Ovary (tissue), 9 donors: ENCODE results near the gene CRYGB. TPM values are rescaled to one million over a fixed set of nuclear protein-coding genes. Genes with fewer than 3 reads are reported as not detected.
"Not testable (repeated sequence)": the region's sequence is repeated elsewhere in the genome, so short reads cannot be mapped to it uniquely, and the experiment has no call there.

ENCODE experiments used
- DNase-seq, 5 donors: peaks; one replicate each; pipeline ENCODE4 v3.0.0-alpha.2; 2019 to 2020
- H3K27ac ChIP-seq, 2 donors: fragments of 200-600 bp; one replicate each; pipeline versions ENCODE4 v1.5.1 to v1.8.0; 2019 to 2022
- H3K27me3 ChIP-seq: fragments of 200-600 bp; one replicate; pipeline ENCODE4 v1.8.0; 2022
- H3K36me3 ChIP-seq: fragments of 200-600 bp; sonication (generic); one replicate; pipeline ENCODE4 v1.5.1; 2019
- H3K4me1 ChIP-seq: one replicate; pipeline ENCODE4 v1.8.1; 2013; ENCODE audit warnings: mild to moderate bottlenecking, moderate library complexity; ENCODE audit not compliant: insufficient read depth
- H3K4me3 ChIP-seq: fragments of 200-600 bp; sonication (generic); one replicate; pipeline ENCODE4 v1.5.1; 2017
- H3K9me3 ChIP-seq, 2 donors: fragments of 200-600 bp in 1 of 2; sonication (generic) in 1 of 2; one replicate each; pipeline versions ENCODE4 v1.5.1 to v1.8.1; 2013 to 2019; ENCODE audit warnings: mild to moderate bottlenecking in 1 of 2, moderate library complexity in 1 of 2
- CTCF ChIP-seq, 3 donors: fragments of 450-650 bp in 2 of 3; fragments of 200-600 bp in 1 of 3; IDR thresholded peaks; one replicate each; pipeline versions ENCODE4 v1.5.1 to v1.8.0; 2016 to 2022; ENCODE audit warnings: antibody characterized with exemption in 3 of 3, mild to moderate bottlenecking in 1 of 3
- EP300 ChIP-seq: sonication (generic); formaldehyde crosslinking; IDR thresholded peaks from one replicate; pipeline ENCODE4 v1.6.1; 2017; ENCODE audit warnings: antibody characterized with exemption
- POLR2A ChIP-seq: fragments of 450-650 bp; IDR thresholded peaks from one replicate; pipeline ENCODE4 v1.6.1; 2017; ENCODE audit warnings: antibody characterized with exemption, mild to moderate bottlenecking, moderate library complexity
- WGBS, 3 donors: extraction: QIAGEN DNeasy Blood & Tissue Kit in 1 of 3; methylation state at CpG; one replicate each; pipeline versions ENCODE4 v1.1.5 to v1.1.7; 2013 to 2017; 5-methylcytosine and 5-hydroxymethylcytosine counted together
- intact Hi-C, 4 donors: fragments of 100-400 bp; cut with DNase I; formaldehyde crosslinking; loops; one replicate each; pipeline versions ENCODE4 v1.11.0 to v1.15.1; 2022 to 2023
- polyA plus RNA-seq, 2 donors: library from polyadenylated mRNA; stranded (reverse); fragments of 200-250 nt in 1 of 2; fragments of 350-450 nt in 1 of 2; fragmentation: Illumina TruSeq in 1 of 2; extraction: RNeasy Lipid Tissue Mini Kit (QIAGEN cat#74804) in 1 of 2; gene quantifications; one replicate each; pipeline ENCODE4 v1.2.3, GENCODE V29; 2013 to 2014
- total RNA-seq, 7 donors: library from RNA; depleted of rRNA in 2 of 7; stranded (reverse); fragments of >200 nt in 2 of 7; fragmentation: NEBNext Ultra II Directional in 3 of 7; extraction: Animal tissue kit (Norgen Biotek cat#: 25700) in 3 of 7; gene quantifications; one replicate each; pipeline versions ENCODE4 v1.1.0 to v1.2.4, GENCODE V29; 2016 to 2023
- donor health status: DM: no; HTN: no; CAD: no; lungs with moderate emphysema.
- donor health status: DM: no; HTN: no; CAD: no.
- donor health status: Bipolar disorder and iron deficiency.
- donor health status: DM: yes; HTN: yes; CAD: no.
- donor health status: DM: no; HTN: no; CAD: no.
- donor health status: DM: yes; HTN: yes; CAD: no.

Gene CRYGB
- total and polyA plus RNA-seq, 9 donors: not detected

GRCh38 chr2:208142240-208142924, 3.6 kb downstream of the CRYGB start:
- Histone ChIP-seq H3K27ac (no peak overlapping the region), H3K4me3 (no peak overlapping the region), H3K9me3 (no peaks in the 10 kb centered on the region), H3K4me1 (no peaks in the 10 kb centered on the region), H3K36me3 (no peaks in the 10 kb centered on the region), H3K27me3 (no peaks in the 10 kb centered on the region)
- intact Hi-C loops: no loop called here
- 40 to 47% (median 43%) methylated on average over 8 of the region's 8 CpGs for WGBS, 3 donors
- no peak for DNase-seq
- TF ChIP-seq POLR2A (no peak), EP300 (no peak), CTCF (IDR thresholded peaks at IDR 0.05) (no peak)

DNA sequence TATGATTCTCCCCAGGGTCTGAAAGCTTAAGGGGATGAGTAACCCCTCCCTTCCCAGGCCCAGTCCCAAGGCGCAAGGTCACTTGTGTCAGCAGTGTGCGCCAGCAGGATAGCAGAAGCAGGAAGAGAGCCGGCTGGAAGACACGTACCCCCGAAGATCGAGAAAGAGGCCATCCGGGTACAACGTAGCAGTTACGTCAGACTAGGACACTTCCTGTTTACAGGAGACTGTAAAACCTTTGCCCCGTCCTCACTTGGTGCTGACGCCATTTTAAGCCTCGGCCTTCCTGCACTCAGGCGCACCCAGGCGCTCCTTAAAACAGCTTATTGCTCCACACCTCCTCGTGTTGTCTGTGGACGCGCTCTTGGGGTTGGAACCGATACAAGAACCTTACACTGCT, 6.5 kb downstream of the CRYGB start:
- DNase-seq: no peak
- Histone ChIP-seq H3K9me3 (no peaks in the 10 kb centered on the region), H3K4me3 (no peak overlapping the region), H3K36me3 (no peaks in the 10 kb centered on the region), H3K4me1 (peaks cover 9% of the 10 kb centered on the region), H3K27me3 (no peaks in the 10 kb centered on the region), H3K27ac (no peak overlapping the region)
- intact Hi-C loops: no loop called here
- WGBS, 3 donors: 89 to 92% (median 91%) methylated on average over 18 of the region's 18 CpGs
- TF ChIP-seq EP300: no peak
- TF ChIP-seq CTCF (IDR thresholded peaks at IDR 0.05): no peak
- no peak for TF ChIP-seq POLR2A

DNA sequence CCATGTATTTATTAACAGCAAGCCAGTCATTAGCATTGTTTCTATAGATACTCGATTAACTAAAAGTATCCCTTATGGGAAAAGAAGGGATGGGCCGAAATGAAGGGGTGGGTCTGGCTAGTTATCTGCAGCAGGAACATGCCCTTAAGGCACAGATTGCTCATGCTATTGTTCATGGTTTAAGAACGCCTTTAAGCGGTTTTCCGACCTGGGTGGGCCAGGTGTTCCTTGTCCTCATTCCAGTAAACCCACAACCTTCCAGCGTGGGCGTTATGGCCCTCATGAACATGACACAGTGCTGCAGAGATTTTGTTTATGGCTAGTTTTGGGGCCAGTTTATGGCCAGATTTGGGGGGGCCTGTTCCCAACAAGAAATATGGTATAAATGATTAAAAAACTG, 7.6 kb downstream of the CRYGB start:
- H3K4me3 ChIP-seq, intact Hi-C loops, H3K9me3 ChIP-seq, H3K27me3 ChIP-seq, H3K36me3 ChIP-seq, H3K27ac ChIP-seq, DNase-seq, H3K4me1 ChIP-seq: not testable (repeated sequence)
- 91 to 96% (median 95%) methylated on average over 7 of the region's 7 CpGs for WGBS, 3 donors

- no peaks in the 10 kb centered on the region for H3K36me3 ChIP-seq
- no peak for DNase-seq
Measured at GRCh38 chr2:208136716-208137094, 9.3 kb downstream of the CRYGB start.

More at GRCh38 chr2:208136716-208137094, 9.3 kb downstream of the CRYGB start:
- Histone ChIP-seq H3K4me1 (peaks cover 9% of the 10 kb centered on the region), H3K4me3 (no peak overlapping the region), H3K27ac (peak overlapping the region in 1 of 2 donors; percentile 59), H3K27me3 (no peaks in the 10 kb centered on the region), H3K9me3 (no peaks in the 10 kb centered on the region)
- intact Hi-C loops: no loop called here
- no peak for TF ChIP-seq CTCF (IDR thresholded peaks at IDR 0.05)
- TF ChIP-seq POLR2A: no peak
- TF ChIP-seq EP300: no peak
- 66 to 88% (median 88%) methylated on average over 2 of the region's 2 CpGs for WGBS, 3 donors
